Mononuclear cell (primary cell): Measurements from ENCODE around the gene FSTL5. TPM values are rescaled to one million over a fixed set of nuclear protein-coding genes. Genes with fewer than 3 reads are reported as not detected.

Source experiments
- H3K27me3 ChIP-seq: 2 replicates; pipeline ENCODE4 v1.6.0; 2011; ENCODE audit warnings: low read length, control low read depth; ENCODE audit not compliant: insufficient read depth
- H3K4me1 ChIP-seq: 2 replicates; pipeline ENCODE4 v1.5.1; 2011; ENCODE audit warnings: mild to moderate bottlenecking, low read length, control low read depth; ENCODE audit not compliant: insufficient read depth
- H3K4me3 ChIP-seq: 2 replicates; pipeline ENCODE4 v1.5.1; 2011; ENCODE audit warnings: mild to moderate bottlenecking, low read length, moderate library complexity
- H3K9me3 ChIP-seq: 2 replicates; pipeline ENCODE4 v1.5.1; 2011; ENCODE audit warnings: low read depth, mild to moderate bottlenecking, control low read depth, low read length
- total RNA-seq: library from RNA; depleted of rRNA; stranded (reverse); fragments of >200 nt; gene quantifications from one replicate; pipeline ENCODE4 v1.2.3, GENCODE V29; 2012

FSTL5 gene
- total RNA-seq, 1 donor = under 0.01 TPM

GRCh38 chr4:161428180-161428965, 735.4 kb downstream of the FSTL5 start:
- Histone ChIP-seq H3K4me3 (no peak overlapping the region), H3K9me3 (no peaks in the 10 kb centered on the region), H3K27me3 (no peaks in the 10 kb centered on the region), H3K4me1 (no peaks in the 10 kb centered on the region)

GRCh38 chr4:161419822-161420221, 744.0 kb downstream of the FSTL5 start:
- H3K9me3 ChIP-seq = no peaks in the 10 kb centered on the region
- H3K27me3 ChIP-seq = no peaks in the 10 kb centered on the region
- H3K4me1 ChIP-seq = no peaks in the 10 kb centered on the region
- H3K4me3 ChIP-seq = no peak overlapping the region

DNA sequence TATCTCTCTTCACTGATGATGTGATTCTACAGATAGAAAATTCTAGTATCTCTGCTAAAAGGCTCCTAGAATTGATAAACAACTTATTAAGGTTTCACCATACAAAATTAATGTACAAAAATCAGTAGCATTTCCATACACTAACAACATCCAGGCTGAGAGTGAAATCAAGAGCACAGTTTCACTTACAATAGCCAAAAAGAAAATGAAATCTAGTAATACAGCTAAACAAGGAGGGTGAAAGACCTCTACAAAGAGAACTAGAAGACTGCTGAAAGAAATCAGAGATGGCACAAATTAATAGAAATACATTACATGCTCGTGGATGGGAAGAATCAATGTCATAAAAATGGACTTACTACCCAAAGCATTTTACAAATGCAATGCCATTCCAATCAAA, 751.9 kb downstream of the FSTL5 start:
- Histone ChIP-seq H3K27me3 (no peaks in the 10 kb centered on the region), H3K9me3 (no peaks in the 10 kb centered on the region), H3K4me1 (no peaks in the 10 kb centered on the region), H3K4me3 (no peak overlapping the region)

DNA sequence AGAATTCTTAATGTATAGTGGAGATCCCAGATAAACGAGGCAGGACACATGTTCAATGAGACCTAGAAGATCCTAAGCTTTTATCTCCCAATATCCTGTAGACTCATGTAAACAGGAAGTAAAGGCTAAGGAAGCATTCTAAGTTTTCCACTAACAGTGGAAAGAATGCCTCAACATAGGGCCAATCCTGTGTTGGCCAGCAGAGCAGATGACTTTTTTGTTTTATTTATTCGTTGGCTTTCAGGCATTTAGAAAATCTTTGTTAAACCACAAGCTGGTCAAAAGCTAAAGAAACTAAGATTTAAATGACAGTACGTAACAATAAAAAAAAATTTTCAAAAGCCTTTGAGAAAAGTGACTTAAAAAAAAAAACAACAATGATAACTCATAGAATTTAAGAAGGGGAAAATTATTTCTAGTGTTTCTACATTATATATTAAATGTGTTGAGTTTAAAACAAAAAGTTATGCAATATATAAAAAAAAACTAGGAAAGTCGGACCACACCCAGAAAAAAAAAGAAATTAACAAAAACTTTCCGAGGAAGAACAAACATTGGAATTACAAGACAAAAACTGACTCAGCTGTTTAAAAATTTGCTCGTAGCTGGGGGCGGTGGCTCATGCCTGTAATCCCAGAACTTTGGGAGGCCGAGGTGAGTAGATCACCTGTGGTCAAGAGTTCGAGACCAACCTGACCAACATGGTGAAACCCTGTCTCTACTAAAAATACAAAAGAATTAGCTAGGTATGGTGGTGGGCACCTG, 759.3 kb downstream of the FSTL5 start:
- no peaks in the 10 kb centered on the region for H3K4me1 ChIP-seq
- no peaks in the 10 kb centered on the region for H3K27me3 ChIP-seq
- no peaks in the 10 kb centered on the region for H3K9me3 ChIP-seq
- no peak overlapping the region for H3K4me3 ChIP-seq

GRCh38 chr4:161403781-161404180, 760.0 kb downstream of the FSTL5 start:
- no peaks in the 10 kb centered on the region for H3K9me3 ChIP-seq
- H3K27me3 ChIP-seq = no peaks in the 10 kb centered on the region
- H3K4me1 ChIP-seq = no peaks in the 10 kb centered on the region
- no peak overlapping the region for H3K4me3 ChIP-seq

GRCh38 chr4:161393602-161394001, 770.2 kb downstream of the FSTL5 start:
- Histone ChIP-seq H3K9me3 (no peaks in the 10 kb centered on the region), H3K27me3 (no peaks in the 10 kb centered on the region), H3K4me3 (no peak overlapping the region), H3K4me1 (no peaks in the 10 kb centered on the region)

DNA sequence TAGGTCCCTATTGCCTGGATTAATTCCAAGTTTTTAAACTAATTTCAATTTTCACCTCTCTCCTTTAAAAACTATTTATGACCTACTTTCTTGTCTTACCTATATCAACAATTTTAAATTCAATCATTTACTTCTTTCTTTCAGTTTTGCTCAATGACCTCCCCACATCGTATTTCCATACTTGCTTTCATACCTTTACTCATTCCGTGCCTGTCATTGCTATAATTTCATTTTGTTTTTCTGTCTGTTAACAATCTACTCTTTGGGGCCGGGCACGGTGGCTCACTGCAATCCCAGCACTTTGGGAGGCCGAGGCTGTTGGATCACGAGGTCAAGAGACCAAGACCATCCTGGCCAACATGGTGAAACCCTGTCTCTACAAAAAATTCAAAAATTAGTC, 781.1 kb downstream of the FSTL5 start:
- no peaks in the 10 kb centered on the region for H3K27me3 ChIP-seq
- no peaks in the 10 kb centered on the region for H3K4me1 ChIP-seq
- H3K9me3 ChIP-seq = peaks cover 5% of the 10 kb centered on the region
- no peak overlapping the region for H3K4me3 ChIP-seq

DNA sequence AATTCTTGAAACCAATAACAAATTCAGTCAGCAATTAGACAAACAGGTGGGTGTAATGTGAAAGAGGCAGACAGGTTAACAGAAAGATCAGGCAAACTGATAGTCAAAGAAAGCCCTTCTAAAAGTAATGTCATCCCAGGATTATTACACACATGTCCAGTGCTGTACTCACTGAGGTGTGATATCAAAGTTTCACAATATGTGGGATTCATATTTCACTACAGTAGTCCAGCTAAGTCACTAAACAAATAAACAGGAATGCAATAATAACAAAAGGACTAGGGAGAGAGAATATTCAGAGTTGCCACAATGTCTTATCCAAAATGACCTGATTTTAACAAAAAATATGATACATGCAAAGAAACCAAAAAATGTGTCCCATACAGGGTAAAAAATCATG, 787.5 kb downstream of the FSTL5 start:
- Histone ChIP-seq H3K9me3 (peaks cover 2% of the 10 kb centered on the region), H3K4me3 (no peak overlapping the region), H3K27me3 (no peaks in the 10 kb centered on the region)

DNA sequence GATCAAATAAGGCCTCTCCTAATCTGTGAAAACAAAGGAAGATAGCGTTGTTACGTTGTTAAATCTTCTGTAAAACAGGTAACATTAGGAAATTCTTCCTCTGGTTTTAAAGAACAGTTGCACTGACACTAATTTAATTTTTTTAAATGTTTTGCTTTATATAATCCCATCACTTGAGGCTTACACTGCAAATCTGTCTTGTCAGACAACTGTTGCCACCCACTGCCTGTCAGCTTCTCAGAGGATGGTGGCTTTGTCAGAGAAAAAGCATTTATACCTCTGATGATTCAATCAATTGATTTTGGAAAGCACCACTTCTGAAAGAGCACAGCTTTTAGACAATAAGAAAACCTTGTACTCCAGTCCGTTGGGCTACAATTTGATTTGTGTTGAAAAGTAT, 799.1 kb downstream of the FSTL5 start:
- Histone ChIP-seq H3K27me3 (no peaks in the 10 kb centered on the region), H3K4me3 (no peak overlapping the region), H3K4me1 (no peaks in the 10 kb centered on the region), H3K9me3 (no peaks in the 10 kb centered on the region)

More for the DNA sequence above, 787.5 kb downstream of the FSTL5 start:
- H3K4me1 ChIP-seq = no peaks in the 10 kb centered on the region

DNA sequence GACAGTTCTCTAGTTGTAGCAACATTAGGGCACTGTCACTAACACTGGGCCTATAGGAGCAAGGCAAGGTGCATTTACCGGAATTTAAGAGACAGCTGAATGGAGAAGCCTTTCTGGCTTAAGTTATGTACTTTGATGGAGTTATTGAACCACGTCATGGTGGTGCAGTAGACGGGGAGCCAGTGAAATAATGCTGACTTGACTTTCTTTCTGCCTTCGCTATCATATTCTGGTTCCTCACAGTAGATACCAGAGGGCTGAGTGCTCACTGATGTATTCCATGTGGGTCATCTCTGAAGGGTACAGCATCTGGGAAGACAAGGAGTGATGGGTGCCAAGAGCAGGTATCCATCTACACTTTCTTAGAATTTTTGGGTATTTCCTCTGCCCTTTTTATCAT, 802.8 kb downstream of the FSTL5 start:
- Histone ChIP-seq H3K4me3 (no peak overlapping the region), H3K4me1 (no peaks in the 10 kb centered on the region), H3K9me3 (no peaks in the 10 kb centered on the region), H3K27me3 (no peaks in the 10 kb centered on the region)

GRCh38 chr4:161359491-161359890, 804.3 kb downstream of the FSTL5 start:
- Histone ChIP-seq H3K4me3 (no peak overlapping the region), H3K9me3 (no peaks in the 10 kb centered on the region), H3K4me1 (no peaks in the 10 kb centered on the region), H3K27me3 (no peaks in the 10 kb centered on the region)

- no peaks in the 10 kb centered on the region for H3K4me1 ChIP-seq
- no peaks in the 10 kb centered on the region for H3K9me3 ChIP-seq
- no peaks in the 10 kb centered on the region for H3K27me3 ChIP-seq
- no peak overlapping the region for H3K4me3 ChIP-seq
Measured at GRCh38 chr4:161356351-161356750, 807.4 kb downstream of the FSTL5 start.

GRCh38 chr4:161350946-161351345, 812.9 kb downstream of the FSTL5 start:
- H3K27me3 ChIP-seq = no peaks in the 10 kb centered on the region
- no peaks in the 10 kb centered on the region for H3K4me1 ChIP-seq
- H3K4me3 ChIP-seq = no peak overlapping the region
- H3K9me3 ChIP-seq = no peaks in the 10 kb centered on the region

DNA sequence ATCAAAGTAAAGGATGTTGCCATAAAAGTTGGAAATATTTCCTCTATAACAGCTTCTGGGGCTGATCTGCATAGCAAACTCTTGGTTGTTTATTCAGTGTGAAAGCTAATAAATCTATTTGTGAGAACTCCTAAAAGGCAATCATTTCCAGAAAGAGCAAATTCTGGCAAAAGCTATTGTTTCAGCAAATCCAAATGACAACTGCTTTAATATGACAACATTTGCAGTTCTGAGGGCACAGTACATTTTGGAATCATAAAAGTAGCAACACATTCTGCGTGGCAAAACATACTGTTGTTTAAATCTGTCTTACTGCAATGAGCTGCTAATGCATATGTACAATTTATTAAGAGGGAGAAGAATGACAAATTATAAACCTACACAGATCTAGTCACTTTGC, 818.1 kb downstream of the FSTL5 start:
- Histone ChIP-seq H3K27me3 (no peaks in the 10 kb centered on the region), H3K9me3 (no peaks in the 10 kb centered on the region), H3K4me1 (no peaks in the 10 kb centered on the region), H3K4me3 (no peak overlapping the region)

- Histone ChIP-seq H3K9me3 (no peaks in the 10 kb centered on the region), H3K27me3 (no peaks in the 10 kb centered on the region), H3K4me3 (no peak overlapping the region), H3K4me1 (no peaks in the 10 kb centered on the region)
Measured at GRCh38 chr4:161343569-161343950, 820.2 kb downstream of the FSTL5 start.
